ENCODE measurements around the gene AFTPH.

- TF ChIP-seq CTCF (IDR thresholded peaks at IDR 0.05; ENCODE audit: borderline replicate concordance, extremely low read depth, low read length, poor library complexity, severe bottlenecking): no peak
- no peak for TF ChIP-seq EZH2 (IDR thresholded peaks at IDR 0.05; ENCODE audit: borderline replicate concordance, low read depth, low read length, severe bottlenecking)
These were observed 96.5 kb downstream of the AFTPH start for GRCh38 chr2:64620661-64621060.

All from DND-41 (cell line).